HCT116 (cell line): ENCODE measurements around the gene GSG1L. TPM values are rescaled to one million over a fixed set of nuclear protein-coding genes. Genes with fewer than 3 reads are reported as not detected.

ENCODE experiments used
- ATAC-seq: fragments of 200-7000 bp; cut with Tn5 transposase; 2 replicates; pipeline ENCODE4 v1.9.1; 2020; ENCODE audit warnings: mild to moderate bottlenecking, moderate library complexity
- BruUV-seq: library from RNA; stranded (reverse); fragments of 400-500 nt; replicated peaks from 2 replicates; lab custom pipeline; 2021; lab: Mats Ljungman, UMichigan
- CTCF ChIA-PET: fragments of 300-600 bp; sonication (Branson Sonifier 250); formaldehyde crosslinking; loops from one replicate; lab custom pipeline; 2021; ENCODE audit warnings: antibody characterized with exemption; lab: Charles Lee
- POLR2A ChIA-PET: fragments of 300-600, 350-600 bp; sonication (Branson Sonifier 250); formaldehyde crosslinking; loops from one replicate; lab custom pipeline; 2021; ENCODE audit warnings: antibody characterized with exemption; lab: Charles Lee
- RAD21 ChIA-PET, 2 experiments: fragments of 300-600 bp; sonication (Branson Sonifier 250); formaldehyde crosslinking; loops; one replicate each; lab custom pipeline; 2023; ENCODE audit warnings: low total read pairs in 2 of 2; ENCODE audit not compliant: uncharacterized antibody in 2 of 2, unreplicated experiment in 2 of 2, low non-redundant PET in 1 of 2; lab: Charles Lee
- DNase-seq: peaks from one replicate; pipeline ENCODE4 v3.0.0-alpha.2; 2010; ENCODE audit warnings: low read depth, low spot score
- H2AFZ ChIP-seq: fragments of 200-600 bp; shearing (Covaris generic), sonication (generic); 2 replicates; pipeline ENCODE4 v1.6.1; 2017; ENCODE audit warnings: low read depth, mixed run types, mixed read lengths, antibody characterized with exemption, low read length; ENCODE audit not compliant: poor library complexity, severe bottlenecking
- H3K27ac ChIP-seq: 2 replicates; pipeline ENCODE4 v1.5.1; 2012; ENCODE audit warnings: low read depth, low read length
- H3K27me3 ChIP-seq: fragments of 200-600 bp; sonication (generic); 2 replicates; pipeline ENCODE4 v1.6.1; 2016; ENCODE audit warnings: mixed run types, low read length, mixed read lengths; ENCODE audit not compliant: insufficient read depth
- H3K36me3 ChIP-seq, 2 experiments: fragments of 200-500 bp in 1 of 2; fragments of 200-600 bp in 1 of 2; sonication (Bioruptor generic) in 1 of 2; sonication (generic) in 1 of 2; 2 replicates each; pipeline versions ENCODE4 v1.5.1 to v1.6.1; 2014 to 2016; ENCODE audit warnings: low read length in 2 of 2, inconsistent platforms in 1 of 2, mixed read lengths in 1 of 2, mixed run types in 1 of 2; ENCODE audit not compliant: insufficient read depth in 2 of 2, control insufficient read depth in 1 of 2
- H3K4me1 ChIP-seq, 2 experiments: fragments of 200-600 bp in 1 of 2; sonication (generic) in 1 of 2; 2 replicates each; pipeline versions ENCODE4 v1.5.1 to v1.6.1; 2012 to 2017; ENCODE audit warnings: low read length in 2 of 2, inconsistent platforms in 1 of 2, mild to moderate bottlenecking in 1 of 2, mixed read lengths in 1 of 2, mixed run types in 1 of 2, moderate library complexity in 1 of 2; ENCODE audit not compliant: insufficient read depth in 2 of 2, control insufficient read depth in 1 of 2
- H3K4me2 ChIP-seq: fragments of 200-600 bp; sonication (generic); 2 replicates; pipeline ENCODE4 v1.6.1; 2017; ENCODE audit warnings: mixed run types, low read length, mixed read lengths
- H3K4me3 ChIP-seq, 2 experiments: fragments of 200-600 bp in 1 of 2; sonication (generic) in 1 of 2; replicated peaks in 1 of 2; 2 replicates each; pipeline ENCODE4 v1.5.1; 2011 to 2016; ENCODE audit warnings: low read length in 2 of 2, control low read depth in 1 of 2, low read depth in 1 of 2, mild to moderate bottlenecking in 1 of 2, mixed read lengths in 1 of 2, mixed run types in 1 of 2
- H3K79me2 ChIP-seq: fragments of 200-600 bp; sonication (generic); 2 replicates; pipeline ENCODE4 v1.6.1; 2017; ENCODE audit warnings: mild to moderate bottlenecking, mixed run types, low read length, moderate library complexity, mixed read lengths; ENCODE audit not compliant: insufficient read depth
- H3K9ac ChIP-seq: fragments of 200-600 bp; sonication (generic); 2 replicates; pipeline ENCODE4 v1.6.1; 2016; ENCODE audit warnings: low read length, mixed read lengths
- H3K9me2 ChIP-seq: fragments of 200-600 bp; sonication (generic), shearing (Covaris generic); 2 replicates; pipeline ENCODE4 v1.6.1; 2017; ENCODE audit warnings: mixed run types, mild to moderate bottlenecking, moderate library complexity; ENCODE audit not compliant: insufficient read depth
- H3K9me3 ChIP-seq, 2 experiments: fragments of 200-500 bp in 1 of 2; fragments of 200-600 bp in 1 of 2; sonication (Bioruptor generic) in 1 of 2; sonication (generic) in 1 of 2; 2 replicates each; pipeline ENCODE4 v1.6.1; 2014 to 2017; ENCODE audit warnings: low read length in 2 of 2, mixed read lengths in 2 of 2, inconsistent platforms in 1 of 2, low read depth in 1 of 2, mild to moderate bottlenecking in 1 of 2, mixed run types in 1 of 2, moderate library complexity in 1 of 2; ENCODE audit not compliant: control insufficient read depth in 1 of 2, insufficient read depth in 1 of 2
- H4K20me1 ChIP-seq: fragments of 200-600 bp; sonication (generic), shearing (Covaris generic); 2 replicates; pipeline ENCODE4 v1.6.1; 2017; ENCODE audit warnings: mixed run types, mild to moderate bottlenecking, moderate library complexity; ENCODE audit not compliant: insufficient read depth
- ATF3 ChIP-seq: IDR thresholded peaks from 2 replicates; pipeline ENCODE4 v1.6.1; 2012
- CBX3 ChIP-seq: IDR thresholded peaks from 2 replicates; pipeline ENCODE4 v1.6.1; 2012; ENCODE audit warnings: low read depth
- CTCF ChIP-seq, 3 experiments: fragments of 200-600 bp in 1 of 3; sonication (generic) in 1 of 3; IDR thresholded peaks in 2 of 3; conservative IDR thresholded peaks in 1 of 3; 2 replicates each; pipeline ENCODE4 v1.5.1; 2012 to 2017; ENCODE audit warnings: low read depth in 2 of 3, low read length in 2 of 3, antibody characterized with exemption in 1 of 3, borderline replicate concordance in 1 of 3, control low read depth in 1 of 3, mild to moderate bottlenecking in 1 of 3, mixed read lengths in 1 of 3, mixed run types in 1 of 3, moderate library complexity in 1 of 3; ENCODE audit not compliant: insufficient read depth in 1 of 3
- EGR1 ChIP-seq: IDR thresholded peaks from 2 replicates; pipeline ENCODE4 v1.6.1; 2012; ENCODE audit warnings: low read depth
- ELF1 ChIP-seq: IDR thresholded peaks from 2 replicates; pipeline ENCODE4 v1.6.1; 2012; ENCODE audit warnings: low read depth, borderline replicate concordance
- EZH2phosphoT487 ChIP-seq: fragments of 200-600 bp; IDR thresholded peaks from 2 replicates; pipeline ENCODE4 v1.6.1; 2018; ENCODE audit warnings: antibody characterized with exemption, borderline replicate concordance
- MAX ChIP-seq: IDR thresholded peaks from 2 replicates; pipeline ENCODE4 v1.6.1; 2012
- POLR2AphosphoS5 ChIP-seq: IDR thresholded peaks from 2 replicates; pipeline ENCODE4 v1.6.1; 2011; ENCODE audit warnings: mild to moderate bottlenecking, low read depth, low read length, moderate library complexity
- RAD21 ChIP-seq: IDR thresholded peaks from 2 replicates; pipeline ENCODE4 v1.6.1; 2012; ENCODE audit warnings: low read depth, mild to moderate bottlenecking
- REST ChIP-seq: IDR thresholded peaks from 2 replicates; pipeline ENCODE4 v1.6.1; 2012; ENCODE audit warnings: low read depth
- SIN3A ChIP-seq: IDR thresholded peaks from 2 replicates; pipeline ENCODE4 v1.6.1; 2012; ENCODE audit warnings: low read depth
- SP1 ChIP-seq: IDR thresholded peaks from 2 replicates; pipeline ENCODE4 v1.6.1; 2012; ENCODE audit warnings: low read depth
- SRF ChIP-seq: IDR thresholded peaks from 2 replicates; pipeline ENCODE4 v1.6.1; 2012; ENCODE audit warnings: low read depth
- YY1 ChIP-seq: IDR thresholded peaks from 2 replicates; pipeline ENCODE4 v1.6.1; 2011; ENCODE audit warnings: low read length, low read depth, moderate library complexity, mild to moderate bottlenecking; ENCODE audit not compliant: insufficient replicate concordance; ENCODE audit errors: extremely low read depth
- ZFX ChIP-seq: fragments of 450-650 bp; IDR thresholded peaks from 2 replicates; pipeline ENCODE4 v1.6.1; 2017
- ZNF274 ChIP-seq: fragments of 200-500 bp; sonication (Bioruptor generic); IDR thresholded peaks from 2 replicates; pipeline ENCODE4 v1.6.1; 2014; ENCODE audit warnings: mild to moderate bottlenecking, low read depth, low read length, inconsistent platforms
- intact Hi-C: fragments of 100-400 bp; cut with micrococcal nuclease; formaldehyde crosslinking; loops from 2 replicates; pipeline ENCODE4 v1.10.0; 2022
- total RNA-seq: library from RNA; stranded (reverse); gene quantifications from one replicate; pipeline ENCODE4 v1.2.1, GENCODE V29; 2021; ENCODE audit not compliant: unreplicated experiment

Gene GSG1L
- total RNA-seq, 1 experiment from 2014 or later, result not detected

GRCh38 chr16:28110479-28110878 lies 47.0 kb upstream of the GSG1L start (continued):
- TF ChIP-seq REST (no peak), EZH2phosphoT487 (no peak), YY1 (no peak)

GRCh38 chr16:28110074-28110473 lies 46.6 kb upstream of the GSG1L start:
- no peaks in the 10 kb centered on the region for H3K9me2 ChIP-seq
- DNase-seq, result no peak
- no peaks in the 10 kb centered on the region for H4K20me1 ChIP-seq
- no peak overlapping the region for H3K4me3 ChIP-seq
- no peaks in the 10 kb centered on the region for H3K27me3 ChIP-seq
- H3K36me3 ChIP-seq, result peaks cover 61 to 81% of the 10 kb centered on the region in 2 experiments
- BruUV-seq, result no TSS peak
- no peaks in the 10 kb centered on the region for H3K4me1 ChIP-seq
- H2AFZ ChIP-seq, result no peak overlapping the region
- intact Hi-C loops, result no loop called here
- no peak for ATAC-seq
- POLR2A ChIA-PET, result no interaction called here
- CTCF ChIA-PET, result no interaction called here
- no peak overlapping the region for H3K4me2 ChIP-seq
- H3K79me2 ChIP-seq, result peaks cover 49% of the 10 kb centered on the region
- no peak overlapping the region for H3K9ac ChIP-seq
- H3K9me3 ChIP-seq, result no peaks in the 10 kb centered on the region
- RAD21 ChIA-PET, result no interaction called here
- H3K27ac ChIP-seq, result no peak overlapping the region
- TF ChIP-seq SIN3A, result no peak
- no peak for TF ChIP-seq ATF3
- no peak for TF ChIP-seq RAD21
- no peak for TF ChIP-seq REST
- TF ChIP-seq EZH2phosphoT487, result no peak
- no peak for TF ChIP-seq YY1
- no peak for TF ChIP-seq POLR2AphosphoS5
- TF ChIP-seq ZNF274, result no peak
- TF ChIP-seq EGR1, result no peak
- TF ChIP-seq CTCF (IDR thresholded peaks at IDR 0.05 in 2 of 3, conservative IDR thresholded peaks at IDR 0.05 in 1 of 3; ENCODE audit: borderline replicate concordance in 1 of 3, insufficient read depth in 1 of 3, low read depth in 2 of 3, low read length in 2 of 3), result no peak
- no peak for TF ChIP-seq ZFX
- TF ChIP-seq ELF1, result no peak
- TF ChIP-seq CBX3, result no peak
- TF ChIP-seq MAX, result no peak
- no peak for TF ChIP-seq SP1
- TF ChIP-seq SRF, result no peak
